Activated CD4-positive, alpha-beta T cell treated with anti-CD3 and anti-CD28 coated beads, Interleukin-10, Interleukin-2, amounts not matched to agents 100 ng/mL and 50 ng/mL, durations not matched to agents 16 hours and 8 hours (primary cell): ENCODE results near the gene GNG11.
"Not testable (repeated sequence)": the region's sequence is repeated elsewhere in the genome, so short reads cannot be mapped to it uniquely, and the experiment has no call there.

Source experiments
- DNase-seq: peaks from one replicate; pipeline ENCODE4 v3.0.0-alpha.2; 2020

Gene GNG11

DNA sequence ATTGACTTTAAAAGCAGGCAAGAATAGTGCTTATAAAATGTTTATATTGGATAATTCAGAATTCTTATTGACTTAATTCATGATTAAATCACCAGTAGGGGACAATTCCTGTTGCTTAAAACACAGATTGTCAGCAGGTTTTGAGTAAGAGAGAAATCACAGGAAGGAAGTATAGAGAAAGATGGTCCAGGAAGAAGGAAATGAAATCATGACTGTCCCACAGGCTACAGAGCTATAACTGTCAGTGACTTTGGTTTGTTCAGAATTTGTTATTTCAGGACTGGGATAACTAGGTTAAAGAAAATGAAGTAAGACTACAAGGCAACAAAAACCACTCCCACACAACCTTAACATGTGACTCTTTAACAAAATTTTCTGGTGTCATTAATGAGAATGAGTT lies 8.3 kb upstream of the GNG11 start:
- DNase-seq = no peak

DNA sequence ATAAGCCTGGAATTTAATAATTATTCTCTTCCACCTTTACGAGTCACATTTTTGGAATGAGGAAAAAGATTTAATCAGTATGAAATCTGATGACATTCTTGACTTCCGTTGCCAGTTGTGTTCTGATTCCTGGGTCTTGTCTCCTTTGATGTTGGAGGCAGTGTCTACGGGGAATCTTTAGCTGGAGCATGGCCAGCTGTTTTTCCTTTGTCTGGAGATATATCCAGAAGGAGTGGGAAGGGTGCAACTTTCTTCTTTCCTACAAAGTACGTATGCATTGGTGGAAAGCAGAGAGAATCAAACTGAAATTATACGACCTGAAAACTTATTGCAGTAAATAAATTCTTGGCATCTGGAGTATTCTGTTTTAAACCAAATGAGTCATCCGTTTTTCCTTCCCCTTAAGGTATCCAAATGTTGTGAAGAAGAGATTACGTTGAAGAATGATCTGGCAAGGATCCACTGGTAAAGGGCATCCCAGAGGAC lies 6.9 kb upstream of the GNG11 start:
- no peak for DNase-seq

DNA sequence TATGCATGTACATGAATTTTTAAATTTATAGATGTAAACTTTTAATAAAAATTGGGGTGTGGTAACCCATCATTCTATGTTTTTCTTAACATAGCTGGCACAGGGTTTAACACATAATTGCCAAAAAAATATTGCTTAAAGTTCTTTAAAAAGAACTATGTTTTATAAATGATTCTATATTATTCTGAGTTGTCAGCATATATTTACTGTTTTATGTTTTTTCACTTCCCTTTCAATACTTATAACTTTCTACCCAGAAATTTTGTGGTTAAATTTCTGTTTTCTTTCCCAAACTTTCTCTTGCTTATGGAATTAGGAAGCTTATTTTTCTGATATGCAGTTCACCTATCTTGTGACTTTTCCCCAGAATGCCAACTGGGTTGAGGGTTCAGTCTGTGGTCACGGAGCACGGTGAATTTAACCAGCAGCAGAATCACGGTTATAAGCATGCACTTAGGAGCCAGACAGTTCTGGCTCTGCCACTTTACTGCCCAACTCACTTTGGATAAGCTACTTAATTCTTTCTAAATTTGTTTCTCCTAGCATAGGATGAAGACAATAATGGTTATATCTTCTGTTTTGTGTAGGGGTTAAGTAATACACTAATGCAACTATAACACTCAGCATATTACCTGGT lies 6.2 kb upstream of the GNG11 start:
- DNase-seq = not testable (repeated sequence)

DNA sequence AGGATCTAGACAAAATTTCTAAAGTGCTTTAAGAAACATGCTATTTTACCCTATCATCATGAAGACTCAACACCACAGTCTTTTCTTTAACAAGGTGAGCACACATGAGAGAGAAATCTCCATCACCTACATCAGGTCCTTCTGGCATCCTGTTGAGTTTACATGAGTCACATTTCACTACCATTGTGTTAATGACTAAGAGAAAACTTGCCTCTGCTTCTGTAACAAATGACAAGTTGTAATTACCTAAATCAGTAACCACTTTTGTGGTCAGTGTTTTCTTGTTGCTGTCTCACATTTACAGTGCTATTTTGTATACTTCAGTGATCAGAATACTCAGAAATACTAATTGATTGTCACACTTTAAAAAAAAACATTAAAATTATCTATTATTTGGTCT lies 5.6 kb upstream of the GNG11 start:
- peak; percentile 8 for DNase-seq

DNA sequence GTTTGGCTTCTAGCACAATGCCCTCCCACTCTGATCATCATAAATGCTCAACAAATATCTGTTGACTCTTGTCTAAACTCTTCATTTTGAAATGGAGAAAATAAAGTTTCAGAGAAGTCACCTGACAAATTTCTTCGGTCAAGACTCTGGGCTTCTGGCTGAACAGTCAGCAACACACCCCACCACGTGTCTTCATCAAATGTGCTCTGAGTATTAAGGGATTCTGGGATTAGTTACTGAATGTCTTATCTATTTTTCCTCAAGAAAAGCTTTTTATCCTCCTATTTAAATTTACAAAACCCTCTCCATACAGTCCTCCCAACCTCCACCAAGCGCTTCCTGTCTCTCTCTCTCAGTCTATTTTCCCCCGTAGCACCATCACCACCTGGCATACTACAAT lies 5.2 kb upstream of the GNG11 start:
- not testable (repeated sequence) for DNase-seq

DNA sequence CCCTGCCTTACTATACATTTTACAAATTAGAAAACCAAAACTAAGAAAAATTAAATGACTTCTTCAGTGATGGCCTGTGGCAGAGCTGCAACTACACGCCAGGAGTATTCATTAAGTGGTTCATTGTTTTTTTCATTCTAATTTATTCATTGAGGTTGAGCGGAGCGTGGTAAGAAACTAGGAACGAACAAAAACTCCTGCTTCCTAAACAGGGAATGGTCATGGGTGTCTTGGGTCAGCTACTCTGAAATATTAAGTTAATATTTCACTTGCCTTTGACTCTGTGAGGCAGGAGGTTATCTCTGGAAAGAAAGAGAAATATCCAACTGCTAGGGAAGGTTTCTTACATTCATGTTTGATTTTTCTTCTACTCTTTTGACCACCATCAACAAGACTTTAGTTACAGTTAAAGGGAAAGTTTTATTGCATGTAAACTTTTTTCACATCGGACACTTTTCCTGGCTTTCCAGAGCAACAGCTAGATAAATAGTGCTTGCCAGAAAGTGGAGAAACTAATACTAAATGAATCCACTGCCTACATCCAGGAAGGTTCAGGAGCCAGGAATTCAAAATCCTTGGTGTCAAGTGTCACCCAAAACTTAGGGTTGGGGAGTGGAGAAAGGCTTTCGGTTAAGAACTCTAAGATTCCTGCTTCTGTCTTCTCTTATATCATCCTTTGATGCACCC lies 896 bp upstream of the GNG11 start:
- DNase-seq = no peak

GRCh38 chr7:93921186-93921585 lies 349 bp upstream of the GNG11 start:
- DNase-seq = no peak

DNA sequence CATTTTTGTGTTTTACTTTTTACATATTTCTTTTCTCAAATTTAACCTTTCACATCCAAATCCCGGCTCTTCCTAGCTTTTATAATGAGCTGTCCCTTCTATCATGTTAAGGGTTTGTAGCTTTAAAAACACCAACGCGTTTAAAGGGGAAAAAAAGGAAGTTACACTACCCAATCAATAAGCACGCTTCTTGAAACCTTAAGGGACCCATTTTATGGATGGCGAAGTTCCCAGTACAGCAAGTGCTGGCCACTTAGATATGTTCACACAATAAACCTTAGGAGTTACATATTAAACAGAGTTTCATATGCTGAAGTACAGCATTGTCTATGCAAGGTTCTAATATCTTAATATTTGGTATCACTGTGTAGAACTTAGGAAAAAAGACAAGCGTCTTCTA lies 1.8 kb downstream of the GNG11 start:
- DNase-seq = no peak

DNA sequence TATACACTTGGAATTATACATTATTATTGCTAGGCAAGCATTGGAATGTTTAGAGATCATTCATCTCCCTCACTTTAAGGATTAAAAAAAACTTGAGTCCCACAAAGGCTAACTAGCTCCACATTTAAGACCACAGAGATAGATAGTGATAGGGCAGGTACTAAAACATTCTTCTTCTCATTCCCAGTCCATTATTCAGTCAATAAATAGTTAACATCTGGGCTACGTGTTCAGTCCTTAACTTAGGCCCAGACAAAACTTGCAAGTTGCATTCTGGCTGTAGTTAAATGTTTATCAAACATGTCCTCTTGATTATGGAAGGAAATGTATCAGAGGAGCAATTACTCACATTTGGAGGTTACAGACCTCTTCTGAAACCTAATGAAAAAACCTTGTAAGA lies 2.4 kb downstream of the GNG11 start:
- no peak for DNase-seq

DNA sequence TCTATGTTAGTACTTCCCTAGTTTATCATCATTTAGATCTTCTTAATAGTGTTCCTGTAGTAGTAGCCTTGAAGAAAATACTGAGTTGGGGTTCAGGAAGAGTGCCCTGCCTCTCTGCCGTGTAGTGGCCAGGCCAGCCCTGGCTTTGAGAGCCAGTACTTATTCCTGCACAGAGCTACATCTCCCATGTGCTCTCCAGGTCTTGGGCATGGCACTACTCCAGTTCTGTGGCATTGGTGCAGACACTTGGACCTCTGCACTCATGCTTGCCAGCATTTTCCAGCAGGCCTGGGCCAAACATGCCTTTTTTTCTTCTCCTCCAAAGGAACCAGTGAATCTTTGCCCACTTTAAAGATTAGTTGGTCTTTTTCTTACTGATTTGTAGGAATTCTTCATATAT lies 5.3 kb downstream of the GNG11 start:
- DNase-seq = no peak

- DNase-seq = no peak
Measured at GRCh38 chr7:93927585-93927984, 6.0 kb downstream of the GNG11 start.

DNA sequence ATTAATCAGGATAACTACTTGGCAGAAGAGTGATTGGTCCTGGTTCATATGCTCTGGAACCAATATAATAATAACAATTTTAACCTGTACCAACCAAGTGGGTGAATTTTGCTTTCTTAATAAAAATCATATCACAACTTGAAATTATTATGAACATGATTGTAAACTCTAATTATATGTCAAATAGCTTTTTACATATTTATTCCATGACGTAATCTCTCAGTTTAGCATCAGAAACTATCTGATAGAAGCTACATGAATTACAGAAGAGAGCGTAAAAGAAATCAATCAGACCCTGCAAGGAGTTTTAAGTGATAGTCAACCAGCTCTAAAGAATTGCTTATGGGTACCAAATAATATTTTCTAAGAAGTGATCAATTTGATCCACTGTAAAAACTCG lies 10.1 kb downstream of the GNG11 start:
- DNase-seq = no peak

- no peak for DNase-seq
Measured at GRCh38 chr7:93933156-93933555, 11.6 kb downstream of the GNG11 start.

- no peak for DNase-seq
Measured at GRCh38 chr7:93935102-93935501, 13.6 kb downstream of the GNG11 start.

- no peak for DNase-seq
Measured at GRCh38 chr7:93937818-93938217, 16.3 kb downstream of the GNG11 start.

GRCh38 chr7:93938293-93938692 lies 16.8 kb downstream of the GNG11 start:
- DNase-seq = no peak

DNA sequence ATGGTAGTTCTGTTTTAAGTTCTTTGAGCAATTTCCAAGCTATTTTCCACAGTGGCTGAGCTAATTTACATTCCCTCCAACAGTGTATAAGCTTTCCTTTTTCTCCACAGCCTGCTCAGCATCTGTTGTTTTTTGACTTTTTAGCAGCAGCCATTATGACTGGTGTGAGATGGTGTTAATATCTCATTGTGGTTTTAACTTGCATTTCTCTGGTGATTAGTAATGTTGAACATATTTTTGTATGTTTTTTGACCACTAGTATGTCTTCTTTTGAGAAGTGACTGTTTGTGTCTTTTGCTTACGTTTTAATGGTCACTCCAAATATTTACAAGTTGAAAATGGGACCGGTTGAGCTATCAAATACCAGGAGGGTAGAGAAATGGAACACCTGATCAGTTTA lies 20.4 kb downstream of the GNG11 start:
- DNase-seq = no peak

DNA sequence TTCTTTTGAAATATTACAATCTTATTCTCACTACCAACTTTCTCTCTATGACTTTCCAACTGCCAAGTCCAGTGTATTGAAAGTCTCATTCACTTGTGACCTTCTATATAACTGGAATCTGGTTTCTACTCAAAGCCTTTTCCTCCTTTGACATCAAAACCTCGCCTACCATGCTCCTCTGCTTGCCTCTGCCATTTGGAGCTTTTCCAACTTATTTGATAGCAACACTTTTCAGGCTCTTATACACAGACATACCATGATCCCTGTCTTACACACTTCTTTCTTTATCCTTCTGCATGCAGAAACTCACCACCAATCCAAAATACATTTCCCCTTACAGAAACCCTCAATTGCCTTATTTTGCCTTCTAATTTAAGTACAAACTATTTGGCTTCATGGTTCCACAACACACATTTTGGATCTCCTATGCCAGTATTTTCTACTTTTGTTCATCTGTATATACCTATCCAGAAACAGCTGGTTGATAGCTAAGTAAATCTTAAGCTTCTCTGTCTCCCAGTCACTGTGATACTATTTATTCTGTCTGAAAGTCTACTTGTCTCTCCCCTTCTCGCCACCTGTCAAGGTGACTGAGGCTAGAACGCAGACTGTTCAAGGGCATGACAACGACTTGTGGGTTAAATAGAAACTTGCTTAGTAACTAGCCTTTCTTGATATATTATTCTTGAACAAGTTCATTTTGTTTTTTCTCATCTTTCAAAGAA lies 22.4 kb downstream of the GNG11 start:
- no peak for DNase-seq

DNA sequence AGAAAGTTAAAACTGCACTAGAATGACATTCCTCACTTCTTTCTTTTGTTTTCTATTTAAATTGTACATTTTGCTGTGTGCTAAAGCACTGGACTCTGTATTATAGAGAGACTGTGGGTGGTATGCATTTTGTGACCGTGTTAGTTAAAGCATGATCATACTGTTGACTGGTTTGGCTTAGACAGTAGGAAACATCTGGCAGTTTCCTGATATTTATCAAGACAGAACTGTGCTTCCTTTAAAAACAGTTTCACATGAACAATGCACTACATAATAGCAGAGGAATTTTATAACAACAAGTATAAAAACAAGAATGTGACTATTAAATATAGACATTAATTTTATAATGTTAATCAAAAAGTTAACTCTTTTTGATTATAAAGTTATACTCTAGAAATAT lies 23.1 kb downstream of the GNG11 start:
- no peak for DNase-seq

DNA sequence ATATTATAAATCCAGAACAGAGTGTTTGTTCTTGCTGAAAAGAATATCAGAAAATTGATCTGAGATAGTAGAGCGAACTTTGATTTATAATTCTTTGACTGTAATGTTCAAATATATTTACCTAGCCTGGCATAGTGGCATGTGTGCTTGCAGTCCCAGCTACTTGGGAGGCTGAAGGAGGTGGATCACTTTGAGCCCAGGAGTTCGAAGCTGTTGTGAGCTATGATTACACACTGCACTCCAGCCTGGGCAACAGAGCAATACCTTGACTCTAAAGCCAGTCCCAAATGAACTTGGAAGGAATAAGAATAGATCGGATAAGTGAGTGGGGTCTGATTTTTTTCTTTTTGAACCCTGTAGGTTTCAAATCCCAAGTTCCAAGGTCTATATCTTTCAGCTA lies 23.5 kb downstream of the GNG11 start:
- no peak for DNase-seq

DNA sequence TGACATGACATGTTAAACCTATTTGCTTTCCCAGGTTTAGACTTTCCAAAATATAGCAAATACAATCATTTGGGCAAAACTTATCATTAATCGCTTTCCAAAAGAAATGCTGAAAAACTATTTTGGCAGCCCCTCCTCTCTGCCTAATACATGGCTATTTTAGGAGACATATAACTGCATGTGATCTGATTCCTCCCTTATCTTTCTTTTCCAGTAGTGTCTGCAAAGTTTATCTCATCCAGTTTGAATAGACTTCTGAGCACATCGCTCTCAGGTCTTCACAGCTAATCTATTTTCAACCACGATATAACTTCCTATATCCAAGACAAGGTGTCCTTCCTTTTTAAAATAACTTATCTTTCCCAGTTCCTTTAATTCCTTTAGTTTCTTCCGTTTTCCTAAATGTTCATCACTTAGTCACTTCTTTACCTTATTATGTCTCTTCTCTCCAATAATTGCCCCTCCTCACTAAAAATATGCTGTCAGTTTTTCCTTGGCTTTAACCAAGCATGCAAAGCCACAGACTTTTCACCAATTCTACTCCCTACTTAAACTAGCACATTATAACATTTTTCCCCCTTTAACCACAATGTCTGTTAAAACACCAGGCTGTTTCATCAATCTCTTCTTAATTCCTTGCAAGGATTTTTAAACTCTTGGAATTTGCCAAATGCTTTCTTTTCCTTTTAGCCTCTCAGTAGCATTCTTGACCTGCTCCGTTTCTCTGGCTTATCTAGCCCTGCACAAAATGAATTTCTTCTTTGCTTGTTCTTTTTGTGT lies 24.4 kb downstream of the GNG11 start:
- no peak for DNase-seq

DNA sequence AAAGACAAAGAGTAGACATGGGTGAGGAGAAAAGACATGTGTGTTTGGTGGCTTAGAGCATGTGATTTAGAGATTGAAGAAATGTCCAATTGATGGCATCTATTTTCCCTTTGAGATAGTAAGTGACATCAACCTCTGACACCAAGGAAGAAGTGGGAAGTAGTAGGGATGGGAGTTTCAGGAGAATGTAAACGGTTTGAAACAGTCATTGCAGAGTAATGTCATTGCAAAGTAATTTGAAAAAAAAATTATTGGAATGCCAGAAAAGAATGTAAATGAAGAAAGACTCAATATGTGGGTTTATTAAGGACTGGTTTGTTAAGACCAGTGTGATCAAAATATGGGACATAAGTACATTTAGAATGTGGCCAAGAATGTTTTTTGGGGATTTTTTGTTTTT lies 26.6 kb downstream of the GNG11 start:
- DNase-seq = no peak

GRCh38 chr7:93948873-93949272 lies 27.3 kb downstream of the GNG11 start:
- no peak for DNase-seq
